SK-N-SH (cell line): ENCODE data around the gene TMCO2. TPM values are rescaled to one million over a fixed set of nuclear protein-coding genes. Genes with fewer than 3 reads are reported as not detected.
"Not testable (repeated sequence)": the region's sequence is repeated elsewhere in the genome, so short reads cannot be mapped to it uniquely, and the experiment has no call there.

Experiments used
- CTCF ChIA-PET: fragments of 300-600, 350-600 bp; formaldehyde crosslinking; extraction: SDS; loops from one replicate; lab custom pipeline; 2021; lab: Yijun Ruan, JAX
- POLR2A ChIA-PET: fragments of 350-600 bp; sonication (Branson Sonifier 250); formaldehyde crosslinking; extraction: SDS; loops from one replicate; lab custom pipeline; 2020; ENCODE audit warnings: antibody characterized with exemption, inconsistent platforms; lab: Yijun Ruan, JAX
- DNase-seq: peaks from one replicate; pipeline ENCODE4 v3.0.0; 2012
- H2AFZ ChIP-seq: fragments of 200-600 bp; sonication (generic); 2 replicates; pipeline ENCODE4 v1.8.1; 2016; ENCODE audit warnings: antibody characterized with exemption, mild to moderate bottlenecking, low read depth
- H3F3A ChIP-seq: fragments of 200-600 bp; sonication (generic); replicated peaks from 2 replicates; pipeline ENCODE3; 2016; ENCODE audit warnings: antibody characterized with exemption, mild to moderate bottlenecking; ENCODE audit not compliant: insufficient read depth
- H3K27ac ChIP-seq, 2 experiments: fragments of 200-500 bp in 1 of 2; fragments of 200-600 bp in 1 of 2; sonication (Bioruptor generic) in 1 of 2; sonication (generic), shearing (Covaris generic) in 1 of 2; 2 replicates each; pipeline versions ENCODE4 v1.5.1 to v1.6.1; 2014 to 2016; ENCODE audit warnings: low read depth in 2 of 2, inconsistent platforms in 1 of 2, low read length in 1 of 2, mild to moderate bottlenecking in 1 of 2, mixed read lengths in 1 of 2
- H3K27me3 ChIP-seq: fragments of 200-600 bp; sonication (generic), shearing (Covaris generic); 2 replicates; pipeline ENCODE4 v1.6.1; 2016; ENCODE audit warnings: mixed run types; ENCODE audit not compliant: insufficient read depth
- H3K36me3 ChIP-seq, 2 experiments: fragments of 200-500 bp in 1 of 2; fragments of 200-600 bp in 1 of 2; sonication (Bioruptor generic) in 1 of 2; sonication (generic) in 1 of 2; replicated peaks in 1 of 2; 2 replicates each; pipeline versions ENCODE3 to v1.5.1; 2014 to 2016; ENCODE audit warnings: low read length in 1 of 2, mild to moderate bottlenecking in 1 of 2; ENCODE audit not compliant: insufficient read depth in 2 of 2, control insufficient read depth in 1 of 2
- H3K4me1 ChIP-seq, 2 experiments: fragments of 200-500 bp in 1 of 2; fragments of 200-600 bp in 1 of 2; sonication (Bioruptor generic) in 1 of 2; sonication (generic), shearing (Covaris generic) in 1 of 2; 2 replicates each; pipeline versions ENCODE4 v1.5.1 to v1.6.1; 2014 to 2016; ENCODE audit warnings: low read depth in 1 of 2, low read length in 1 of 2, mixed run types in 1 of 2; ENCODE audit not compliant: insufficient read depth in 2 of 2, control insufficient read depth in 1 of 2
- H3K4me2 ChIP-seq: fragments of 200-600 bp; sonication (generic), shearing (Covaris generic); 2 replicates; pipeline ENCODE4 v1.6.1; 2017; ENCODE audit warnings: mixed run types
- H3K4me3 ChIP-seq, 2 experiments: fragments of 200-500 bp in 1 of 2; fragments of 200-600 bp in 1 of 2; sonication (Bioruptor generic) in 1 of 2; sonication (generic), shearing (Covaris generic) in 1 of 2; 2 replicates each; pipeline versions ENCODE4 v1.5.1 to v1.8.1; 2014 to 2016; ENCODE audit warnings: low read depth in 2 of 2, inconsistent platforms in 1 of 2, low read length in 1 of 2, mild to moderate bottlenecking in 1 of 2, mixed read lengths in 1 of 2, moderate library complexity in 1 of 2
- H3K79me2 ChIP-seq: fragments of 200-600 bp; sonication (generic); 2 replicates; pipeline ENCODE4 v1.8.1; 2017; ENCODE audit warnings: mild to moderate bottlenecking; ENCODE audit not compliant: insufficient read depth
- H3K9ac ChIP-seq: fragments of 200-600 bp; sonication (generic); 2 replicates; pipeline ENCODE4 v1.6.1; 2017; ENCODE audit warnings: mixed run types
- H3K9me2 ChIP-seq: fragments of 200-600 bp; sonication (generic); 2 replicates; pipeline ENCODE4 v1.6.1; 2017; ENCODE audit warnings: mixed run types
- H3K9me3 ChIP-seq: fragments of 200-600 bp; sonication (generic); 2 replicates; pipeline ENCODE4 v1.6.1; 2017; ENCODE audit warnings: mixed run types, mild to moderate bottlenecking, moderate library complexity
- H4K20me1 ChIP-seq: fragments of 200-600 bp; sonication (generic); 2 replicates; pipeline ENCODE4 v1.6.1; 2017; ENCODE audit warnings: mild to moderate bottlenecking, mixed run types; ENCODE audit not compliant: insufficient read depth
- EZH2phosphoT487 ChIP-seq: fragments of 200-600 bp; sonication (generic); IDR thresholded peaks from 2 replicates; pipeline ENCODE4 v1.6.1; 2017; ENCODE audit warnings: low read depth, mixed run types, mild to moderate bottlenecking, antibody characterized with exemption, moderate library complexity, borderline replicate concordance
- FOXJ3 ChIP-seq: sonication (generic); formaldehyde crosslinking; IDR thresholded peaks from 2 replicates; pipeline ENCODE4 v1.5.1; 2020; ENCODE audit warnings: mild to moderate bottlenecking, missing genetic modification reagents
- GABPA ChIP-seq: IDR thresholded peaks from 2 replicates; pipeline ENCODE4 v1.4.0; 2012; ENCODE audit warnings: low read depth, mild to moderate bottlenecking
- IRF3 ChIP-seq: fragments of 150-350 bp; IDR thresholded peaks from 2 replicates; pipeline ENCODE4 v1.6.1; 2016; ENCODE audit warnings: mild to moderate bottlenecking, low read depth, low read length
- MAX ChIP-seq: IDR thresholded peaks from 2 replicates; pipeline ENCODE4 v1.4.0; 2012; ENCODE audit warnings: low read depth
- MEF2A ChIP-seq: IDR thresholded peaks from 2 replicates; pipeline ENCODE4 v1.4.0; 2012; ENCODE audit warnings: low read depth, borderline replicate concordance
- MXI1 ChIP-seq: IDR thresholded peaks from 2 replicates; pipeline ENCODE4 v1.6.1; 2012; ENCODE audit warnings: mild to moderate bottlenecking, low read depth, low read length, improper control_type of control experiment
- RCOR1 ChIP-seq: fragments of 150-350 bp; IDR thresholded peaks from 2 replicates; pipeline ENCODE4 v1.6.1; 2017; ENCODE audit warnings: antibody characterized with exemption, low read length
- RXRA ChIP-seq: IDR thresholded peaks from 2 replicates; pipeline ENCODE4 v1.4.0; 2012; ENCODE audit warnings: low read depth, mild to moderate bottlenecking, borderline replicate concordance
- SIN3A ChIP-seq: IDR thresholded peaks from 2 replicates; pipeline ENCODE4 v1.6.1; 2012; ENCODE audit warnings: low read depth, mild to moderate bottlenecking, low read length, moderate library complexity, borderline replicate concordance
- SMC3 ChIP-seq: IDR thresholded peaks from 2 replicates; pipeline ENCODE4 v1.6.1; 2012; ENCODE audit warnings: low read depth, low read length, improper control_type of control experiment
- USF2 ChIP-seq: fragments of 150-350 bp; IDR thresholded peaks from 2 replicates; pipeline ENCODE4 v1.6.1; 2017; ENCODE audit warnings: antibody characterized with exemption, low read length, low read depth, borderline replicate concordance
- ZBTB33 ChIP-seq: IDR thresholded peaks from 2 replicates; pipeline ENCODE4 v1.4.0; 2012; ENCODE audit warnings: low read depth, borderline replicate concordance
- WGBS: methylation state at CpG from one replicate; pipeline ENCODE4 v1.1.6; 2017; ENCODE audit warnings: low lambda C conversion rate; 5-methylcytosine and 5-hydroxymethylcytosine counted together
- polyA plus RNA-seq, 3 experiments: library from polyadenylated mRNA; depleted of rRNA; stranded (reverse); fragments of >200 nt; gene quantifications; 2 replicates each; pipeline ENCODE4 v1.2.3, GENCODE V29; 2012

TMCO2 gene
- polyA plus RNA-seq, 1 of the 3 experiments (the other 2 are of a cell fraction): not detected

GRCh38 chr1:40218333-40218732, 29.4 kb upstream of the TMCO2 start:
- no peak overlapping the region for H2AFZ ChIP-seq
- DNase-seq: no peak
- no peaks in the 10 kb centered on the region for H3K9me2 ChIP-seq
- H3K9me3 ChIP-seq: no peaks in the 10 kb centered on the region
- H3K9ac ChIP-seq: no peak overlapping the region
- ChIA-PET POLR2A (no interaction called here), CTCF (no interaction called here)
- peaks cover 0 to 53% of the 10 kb centered on the region in 2 experiments for H3K36me3 ChIP-seq
- H3K79me2 ChIP-seq: peaks cover 12% of the 10 kb centered on the region; the same call in 1 of the 2 replicates
- H3K27me3 ChIP-seq: no peaks in the 10 kb centered on the region
- H3F3A ChIP-seq: no peaks in the 10 kb centered on the region
- H3K4me1 ChIP-seq: no peaks in the 10 kb centered on the region
- WGBS: 99% methylated on average over 5 of the region's 5 CpGs
- H4K20me1 ChIP-seq: no peaks in the 10 kb centered on the region
- no peak overlapping the region for H3K27ac ChIP-seq
- no peak overlapping the region for H3K4me2 ChIP-seq
- TF ChIP-seq SIN3A (no peak), MEF2A (no peak), FOXJ3 (no peak), IRF3 (no peak), SMC3 (no peak), MXI1 (no peak), MAX (no peak)
- no peak overlapping the region for H3K4me3 ChIP-seq

GRCh38 chr1:40221471-40221905, 26.2 kb upstream of the TMCO2 start:
- H3K79me2 ChIP-seq: peaks cover 18% of the 10 kb centered on the region; the same call in 1 of the 2 replicates
- H2AFZ ChIP-seq, H3K9me3 ChIP-seq, H3K4me1 ChIP-seq, H4K20me1 ChIP-seq, DNase-seq, H3K4me3 ChIP-seq, H3K4me2 ChIP-seq, H3K27me3 ChIP-seq, CTCF ChIA-PET, H3K27ac ChIP-seq, H3F3A ChIP-seq, H3K9ac ChIP-seq, POLR2A ChIA-PET, H3K9me2 ChIP-seq: not testable (repeated sequence)
- WGBS: 97% methylated on average over 18 of the region's 18 CpGs
- peaks cover 0 to 38% of the 10 kb centered on the region in 2 experiments for H3K36me3 ChIP-seq

- Histone ChIP-seq H2AFZ (no peak overlapping the region), H3K4me2 (no peak overlapping the region)
- POLR2A ChIA-PET: no interaction called here
Measured at GRCh38 chr1:40221977-40222772, 25.6 kb upstream of the TMCO2 start.

More at GRCh38 chr1:40221977-40222772, 25.6 kb upstream of the TMCO2 start:
- peaks cover 4% of the 10 kb centered on the region for H3F3A ChIP-seq
- no peak for DNase-seq
- no peak overlapping the region for H3K27ac ChIP-seq
- H3K9ac ChIP-seq: no peak overlapping the region
- no peaks in the 10 kb centered on the region for H3K27me3 ChIP-seq
- H3K4me3 ChIP-seq: no peak overlapping the region
- CTCF ChIA-PET: interaction anchor here (0.6 kb wide), 1 partner anchor 78 kb away, joined by 3 read pairs; no protein-coding TSS in a partner anchor
- H3K36me3 ChIP-seq: peaks cover 0 to 32% of the 10 kb centered on the region in 2 experiments
- no peaks in the 10 kb centered on the region for H4K20me1 ChIP-seq
- no peaks in the 10 kb centered on the region for H3K4me1 ChIP-seq
- no peaks in the 10 kb centered on the region for H3K9me2 ChIP-seq
- H3K9me3 ChIP-seq: no peaks in the 10 kb centered on the region
- WGBS: 83% methylated on average over 3 of the region's 3 CpGs
- TF ChIP-seq RCOR1 (no peak), USF2 (no peak), EZH2phosphoT487 (no peak), ZBTB33 (no peak), RXRA (no peak), GABPA (no peak), SMC3 (no peak)
- TF ChIP-seq, all 33 proteins: peak for 0
- peaks cover 18% of the 10 kb centered on the region; the same call in 1 of the 2 replicates for H3K79me2 ChIP-seq
